Transverse colon (tissue), 4 donors: ENCODE data around the gene LRPAP1. TPM values are rescaled to one million over a fixed set of nuclear protein-coding genes. Genes with fewer than 3 reads are reported as not detected.
"Not testable (repeated sequence)": the region's sequence is repeated elsewhere in the genome, so short reads cannot be mapped to it uniquely, and the experiment has no call there.

Source experiments
- DNase-seq: peaks from one replicate; pipeline ENCODE4 v3.0.0-alpha.2; 2019
- H3K27ac ChIP-seq, 4 donors: fragments of 200-600 bp; sonication (generic); 2 replicates each; pipeline ENCODE4 v1.5.1; 2016 to 2018; ENCODE audit warnings: inconsistent platforms in 4 of 4
- H3K27me3 ChIP-seq: fragments of 200-600 bp; sonication (generic); 2 replicates; pipeline ENCODE4 v1.5.1; 2017; ENCODE audit warnings: inconsistent platforms
- H3K36me3 ChIP-seq, 4 donors: fragments of 200-600 bp; sonication (generic); 2 replicates each; pipeline ENCODE4 v1.5.1; 2017 to 2019; ENCODE audit warnings: inconsistent platforms in 4 of 4
- H3K4me1 ChIP-seq, 4 donors: fragments of 200-600 bp; sonication (generic); 2 replicates each; pipeline ENCODE4 v1.5.1; 2017 to 2020; ENCODE audit warnings: inconsistent platforms in 4 of 4
- H3K4me3 ChIP-seq, 4 donors: fragments of 200-600 bp; sonication (generic); 1 replicate in 1 of 4; 2 replicates in 3 of 4; pipeline versions ENCODE4 v1.5.1 to v1.6.1; 2017 to 2019; ENCODE audit warnings: inconsistent platforms in 4 of 4
- H3K9me3 ChIP-seq, 2 donors: fragments of 200-600 bp; sonication (generic); 2 replicates each; pipeline ENCODE4 v1.5.1; 2017 to 2019; ENCODE audit warnings: inconsistent platforms in 2 of 2
- WGBS, 2 donors: methylation state at CpG; one replicate each; pipeline ENCODE4 v1.1.5; 2018; ENCODE audit warnings: low coverage in 1 of 2; 5-methylcytosine and 5-hydroxymethylcytosine counted together
- in situ Hi-C, 4 donors: fragments of 200-750 bp; cut with MboI; loops; one replicate each; pipeline versions ENCODE4 v1.15.0 to v1.15.1; 2017; ENCODE audit warnings: low sequenced_read_pairs in 3 of 4, low pct_ligation_motif_present in 1 of 4, low pct_unique_long_range_greater_than_20kb in 1 of 4
- intact Hi-C: fragments of 100-400 bp; cut with DNase I; formaldehyde crosslinking; loops from one replicate; pipeline ENCODE4 v1.15.1; 2023; ENCODE audit warnings: low total_unique reads
- total RNA-seq, 4 donors: library from RNA; depleted of rRNA; stranded (reverse); fragments of >200 nt; gene quantifications; one replicate each; pipeline ENCODE4 v1.1.0, GENCODE V29; 2016

Gene LRPAP1
- total RNA-seq, 4 donors from 2014 or later, result 98.6 to 140 (median 115) TPM

DNA sequence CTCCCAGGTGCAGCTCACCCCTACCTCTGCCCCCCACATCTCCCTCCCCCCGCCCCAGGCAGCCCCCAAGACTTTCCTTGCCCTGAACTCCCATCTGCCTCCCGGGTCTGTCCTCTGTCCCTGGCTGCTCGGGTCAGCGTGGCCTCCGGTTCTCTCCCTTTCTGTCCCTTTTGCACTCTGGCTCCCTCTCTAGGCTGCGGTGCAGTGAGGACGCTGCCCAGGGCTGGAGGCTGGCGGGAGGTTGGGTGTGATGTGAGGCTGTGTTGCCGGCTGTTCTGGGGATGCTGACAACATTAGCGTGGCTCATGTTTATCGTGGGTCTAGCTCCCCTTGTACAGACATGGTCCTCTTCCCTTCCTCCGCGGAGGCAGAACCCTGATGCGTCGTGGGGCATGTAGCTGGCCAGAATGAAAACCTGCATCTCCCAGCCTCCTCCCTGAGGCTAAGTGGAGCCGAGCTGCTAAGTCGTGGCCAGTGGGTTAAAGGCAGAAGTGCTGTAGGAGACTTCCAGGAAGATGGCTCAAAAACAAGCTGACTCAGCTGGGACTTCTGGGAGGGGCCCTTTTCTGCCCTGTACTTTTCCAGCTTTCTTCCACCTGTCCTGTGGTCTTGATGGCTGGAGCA, 24.1 kb upstream of the LRPAP1 start:
- DNase-seq, H3K4me3 ChIP-seq, H3K9me3 ChIP-seq, H3K27ac ChIP-seq, H3K36me3 ChIP-seq, in situ Hi-C loops, intact Hi-C loops, H3K4me1 ChIP-seq, H3K27me3 ChIP-seq: not testable (repeated sequence)
- WGBS, 2 donors, result 75 to 90% methylated on average over 2 to 8 of the region's 17 CpGs

GRCh38 chr4:3555459-3556070, 23.3 kb upstream of the LRPAP1 start:
- H3K4me3 ChIP-seq, H3K27ac ChIP-seq, H3K9me3 ChIP-seq, H3K4me1 ChIP-seq, in situ Hi-C loops, DNase-seq, intact Hi-C loops, H3K36me3 ChIP-seq, H3K27me3 ChIP-seq: not testable (repeated sequence)
- 85% methylated on average over 16 of the region's 18 CpGs; no CpG with 5 or more reads in 1 of the 2 donors for WGBS, 2 donors

- DNase-seq, H3K4me1 ChIP-seq, H3K27ac ChIP-seq, H3K9me3 ChIP-seq, H3K4me3 ChIP-seq, intact Hi-C loops, H3K36me3 ChIP-seq, in situ Hi-C loops, H3K27me3 ChIP-seq: not testable (repeated sequence)
- WGBS, 2 donors, result 90% methylated on average over 4 of the region's 7 CpGs; no CpG with 5 or more reads in 1 of the 2 donors
Measured at GRCh38 chr4:3551366-3551765, 19.1 kb upstream of the LRPAP1 start.

DNA sequence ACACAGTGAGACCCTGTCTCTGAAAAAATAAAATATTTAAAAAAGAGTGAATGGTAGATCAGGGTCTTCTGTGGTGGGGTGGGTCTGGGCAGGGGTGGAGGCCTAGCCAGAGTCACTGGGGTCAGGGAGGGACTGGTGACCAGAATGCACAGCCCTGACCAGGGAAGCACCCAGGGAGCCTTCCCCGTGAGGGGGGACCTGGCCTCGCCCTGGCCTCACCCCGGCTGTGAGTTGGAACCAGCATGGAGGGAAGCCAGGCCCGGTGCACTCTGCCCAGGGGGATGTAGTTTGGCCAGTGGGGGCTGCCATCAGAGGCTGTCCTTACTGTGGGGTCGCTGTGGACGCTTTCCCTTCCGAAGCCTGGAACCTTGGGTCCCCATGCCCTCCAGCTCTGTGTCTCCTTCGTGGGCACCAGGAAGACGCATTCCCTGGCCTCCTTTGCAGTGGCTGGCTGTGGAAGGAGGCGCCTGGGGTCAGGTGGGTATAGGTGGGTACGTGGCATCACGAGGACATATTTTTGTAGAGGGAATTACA, 18.6 kb upstream of the LRPAP1 start:
- H3K27ac ChIP-seq, intact Hi-C loops, H3K9me3 ChIP-seq, H3K27me3 ChIP-seq, H3K36me3 ChIP-seq, DNase-seq, in situ Hi-C loops, H3K4me1 ChIP-seq, H3K4me3 ChIP-seq: not testable (repeated sequence)
- 86 to 88% methylated on average over 6 to 12 of the region's 12 CpGs for WGBS, 2 donors

DNA sequence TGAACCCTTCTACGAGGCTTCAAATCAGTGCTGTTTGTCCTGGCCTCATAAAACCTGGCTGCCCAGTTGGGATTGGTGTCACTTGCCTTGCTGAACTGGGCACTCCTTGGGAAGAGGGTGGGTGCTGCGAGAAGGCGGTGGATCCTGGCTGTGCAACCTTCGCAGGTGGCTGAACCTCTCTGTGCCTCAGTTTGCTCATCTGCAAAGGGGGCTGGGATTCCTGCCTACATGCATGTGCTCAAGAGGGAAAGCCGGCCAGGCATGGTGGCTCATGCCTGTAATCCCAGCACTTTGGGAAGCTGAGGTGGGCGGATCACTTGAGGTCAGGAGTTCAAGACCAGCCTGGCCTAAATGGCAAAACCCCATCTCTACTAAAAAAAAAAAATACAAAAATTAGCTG, 17.8 kb upstream of the LRPAP1 start:
- DNase-seq, H3K4me3 ChIP-seq, intact Hi-C loops, H3K9me3 ChIP-seq, H3K27ac ChIP-seq, H3K27me3 ChIP-seq, H3K36me3 ChIP-seq, H3K4me1 ChIP-seq, in situ Hi-C loops: not testable (repeated sequence)
- 92% methylated on average over 4 of the region's 6 CpGs; no CpG with 5 or more reads in 1 of the 2 donors for WGBS, 2 donors

GRCh38 chr4:3549694-3550001, 17.4 kb upstream of the LRPAP1 start:
- H3K9me3 ChIP-seq, H3K27ac ChIP-seq, in situ Hi-C loops, H3K27me3 ChIP-seq, H3K4me1 ChIP-seq, DNase-seq, intact Hi-C loops, H3K36me3 ChIP-seq, H3K4me3 ChIP-seq: not testable (repeated sequence)
- WGBS, 2 donors, result 60% methylated on average over 3 of the region's 6 CpGs; no CpG with 5 or more reads in 1 of the 2 donors

DNA sequence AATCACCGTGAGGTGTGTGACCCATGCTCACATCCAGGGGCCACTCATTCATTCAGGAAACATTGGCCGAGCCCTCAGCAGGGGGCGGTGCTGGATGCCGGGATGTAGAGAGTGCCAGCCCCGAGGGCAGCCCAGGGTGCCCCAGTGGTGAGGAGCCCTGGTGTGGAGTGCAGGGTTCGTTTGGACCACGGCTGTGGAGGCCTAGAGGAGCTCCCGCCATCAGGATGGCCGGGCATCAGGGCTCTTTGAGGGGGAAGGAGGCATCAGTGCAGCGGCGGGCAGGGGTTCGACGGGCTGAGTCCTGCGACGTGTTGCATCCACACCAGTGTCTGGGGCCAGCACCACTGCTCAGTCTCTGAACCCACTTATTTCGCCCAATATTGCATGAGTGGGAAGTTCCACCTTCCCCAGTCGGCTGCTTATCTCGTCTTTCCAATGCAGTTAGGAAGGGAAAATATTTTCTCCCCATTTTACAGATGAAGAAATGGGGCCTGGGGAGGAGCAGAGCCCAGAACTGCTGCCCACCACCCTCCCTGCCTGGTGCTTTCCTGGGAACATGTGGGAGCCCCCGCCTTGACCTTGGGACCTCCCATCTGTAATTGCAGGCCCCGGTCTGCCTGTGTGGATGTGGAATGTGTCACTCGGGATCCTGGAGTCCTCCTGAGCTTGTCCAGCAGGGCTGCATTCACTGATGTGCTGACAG, 16.9 kb upstream of the LRPAP1 start:
- H3K4me3 ChIP-seq, intact Hi-C loops, H3K9me3 ChIP-seq, DNase-seq, H3K27ac ChIP-seq, H3K36me3 ChIP-seq, in situ Hi-C loops, H3K4me1 ChIP-seq, H3K27me3 ChIP-seq: not testable (repeated sequence)
- WGBS, 2 donors, result 75% methylated on average over 20 of the region's 21 CpGs; no CpG with 5 or more reads in 1 of the 2 donors

GRCh38 chr4:3546721-3547120, 14.5 kb upstream of the LRPAP1 start:
- intact Hi-C loops, DNase-seq, H3K9me3 ChIP-seq, H3K27me3 ChIP-seq, in situ Hi-C loops, H3K27ac ChIP-seq, H3K4me3 ChIP-seq, H3K4me1 ChIP-seq, H3K36me3 ChIP-seq: not testable (repeated sequence)
- WGBS, 2 donors, result 10 to 58% methylated on average over 2 to 4 of the region's 4 CpGs

- DNase-seq, H3K27ac ChIP-seq, in situ Hi-C loops: not testable (repeated sequence)
Measured at GRCh38 chr4:3545351-3545750, 13.1 kb upstream of the LRPAP1 start.

GRCh38 chr4:3544259-3545025, 12.2 kb upstream of the LRPAP1 start:
- intact Hi-C loops, H3K27ac ChIP-seq, H3K4me1 ChIP-seq, H3K9me3 ChIP-seq, H3K36me3 ChIP-seq, in situ Hi-C loops, H3K27me3 ChIP-seq, H3K4me3 ChIP-seq, DNase-seq: not testable (repeated sequence)
- 53% methylated on average over 19 of the region's 22 CpGs; no CpG with 5 or more reads in 1 of the 2 donors for WGBS, 2 donors

More at GRCh38 chr4:3545351-3545750, 13.1 kb upstream of the LRPAP1 start:
- H3K4me1 ChIP-seq, H3K27me3 ChIP-seq, H3K36me3 ChIP-seq, intact Hi-C loops, H3K9me3 ChIP-seq, H3K4me3 ChIP-seq: not testable (repeated sequence)
- 92% methylated on average over 5 of the region's 8 CpGs; no CpG with 5 or more reads in 1 of the 2 donors for WGBS, 2 donors
